A549 (cell line): ENCODE data around the gene LCOR.

Experiments used
- POLR2A ChIP-seq: IDR thresholded peaks from 2 replicates; pipeline ENCODE4 v1.6.1; 2012; ENCODE audit warnings: mild to moderate bottlenecking, low read length
- RARB ChIP-seq: fragments of 250-450 bp; sonication (Bioruptor Pico); IDR thresholded peaks from 2 replicates; pipeline ENCODE4 v1.8.0; 2021; ENCODE audit warnings: mild to moderate bottlenecking, moderate library complexity

DNA sequence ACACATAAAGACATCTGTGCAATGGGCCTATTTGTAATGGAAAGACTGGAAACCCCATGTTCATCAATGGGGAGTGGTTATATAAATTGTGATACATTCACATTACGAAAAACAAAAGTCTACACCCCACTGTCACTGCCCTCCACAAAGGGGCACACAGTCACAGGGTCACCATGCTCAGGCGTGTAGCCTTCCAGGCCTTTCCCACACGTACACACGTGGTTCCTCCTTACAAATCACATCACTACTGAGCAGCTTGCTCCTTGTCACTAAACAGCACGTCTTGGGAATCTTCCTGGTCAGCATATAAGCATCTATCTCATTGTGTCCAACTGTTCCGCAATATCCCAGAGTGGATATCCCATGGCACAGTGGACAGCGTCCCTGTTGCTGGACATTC is 190.5 kb downstream of the LCOR start:
- TF ChIP-seq POLR2A = no peak
- no peak for TF ChIP-seq RARB (CRISPR knock-in tag)
